Measurements from ENCODE around the gene NOX5. TPM values are rescaled to one million over a fixed set of nuclear protein-coding genes. Genes with fewer than 3 reads are reported as not detected.
A peak's percentile ranks its signal among the peaks of the same experiment; 100 is the strongest.

Gene NOX5
- total RNA-seq, 1 donor from 2014 or later = 0.55 TPM

GRCh38 chr15:69081310-69082004 is 67.0 kb downstream of the NOX5 start:
- DNase-seq (ENCODE audit: low read depth) = no peak

- DNase-seq (ENCODE audit: low read depth) = no peak
These were observed 67.6 kb downstream of the NOX5 start for GRCh38 chr15:69082021-69082502.

GRCh38 chr15:69082554-69082953 is 68.1 kb downstream of the NOX5 start:
- DNase-seq (ENCODE audit: low read depth) = no peak

GRCh38 chr15:69084404-69085030 is 70.0 kb downstream of the NOX5 start:
- DNase-seq (ENCODE audit: low read depth) = no peak

DNA sequence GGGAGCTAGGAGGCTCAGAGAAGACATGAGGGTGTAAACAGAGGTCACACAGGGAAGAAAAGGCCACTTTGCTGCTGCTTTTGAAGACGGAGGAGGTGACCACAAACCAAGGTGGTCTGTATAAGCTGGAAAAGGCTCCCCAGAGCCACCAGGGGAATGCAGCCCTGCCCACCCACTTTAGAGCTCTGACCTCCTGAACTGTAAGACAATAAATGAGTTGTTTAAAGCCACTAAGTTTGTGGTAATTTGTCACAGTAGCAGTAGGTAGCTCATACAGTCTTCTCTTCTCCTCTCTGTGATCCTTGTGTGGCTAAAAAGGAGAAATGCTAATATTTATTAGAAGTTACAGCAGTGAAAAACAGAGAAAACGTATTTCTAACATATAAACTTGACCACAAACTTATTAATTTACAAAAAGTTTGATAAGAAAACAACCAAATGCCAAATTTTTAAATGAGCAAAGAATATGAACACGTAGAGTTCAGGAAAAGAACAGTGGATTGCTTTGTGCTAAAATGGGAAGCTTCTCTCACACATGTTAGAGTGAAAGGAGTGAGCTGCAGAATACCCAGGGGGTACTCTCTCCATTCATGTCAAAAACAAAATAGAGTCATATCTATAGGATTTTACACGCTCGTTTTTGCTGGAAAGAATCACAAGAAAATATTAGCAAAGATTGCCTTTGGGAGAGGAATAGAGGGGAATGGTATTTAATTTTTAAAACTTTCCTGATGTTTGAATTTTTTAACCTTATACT is 71.0 kb downstream of the NOX5 start:
- no peak for DNase-seq (ENCODE audit: low read depth)

DNA sequence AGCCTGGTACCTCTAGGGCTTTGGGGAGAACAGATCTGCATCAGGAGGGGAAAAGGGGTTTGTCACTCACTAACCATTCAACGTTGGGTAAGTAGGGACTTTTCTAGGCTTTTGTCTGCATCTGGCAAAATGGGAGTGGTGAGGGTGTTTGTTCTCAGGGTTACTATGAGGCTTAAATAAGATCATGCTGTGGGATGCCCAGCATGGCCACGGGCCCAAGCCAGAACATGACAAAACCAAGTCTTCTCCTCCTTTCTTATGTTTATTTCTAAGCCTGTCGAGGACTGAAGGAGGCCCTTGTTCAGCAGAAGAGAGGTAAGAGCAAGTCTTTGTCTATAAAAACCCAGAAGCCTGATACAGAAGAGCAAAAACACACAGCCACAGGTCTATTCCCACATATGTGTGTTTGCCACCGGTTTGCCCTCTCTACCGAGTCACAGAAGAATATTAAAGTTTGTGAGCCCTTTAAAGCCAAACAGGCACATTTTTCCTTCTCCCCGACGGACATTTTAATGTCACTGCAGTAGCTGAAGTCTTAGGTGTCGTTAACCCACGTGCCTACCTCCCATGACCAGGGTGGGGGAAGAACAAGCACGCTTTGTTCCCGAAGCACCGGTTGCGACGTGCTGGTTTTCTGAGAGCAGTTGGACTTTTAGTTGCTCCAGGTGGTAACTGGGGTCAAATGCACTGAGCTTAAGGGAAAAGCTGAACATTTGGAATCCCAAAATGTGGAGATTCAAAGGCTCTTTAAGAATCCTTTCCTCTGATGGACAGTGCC is 72.1 kb downstream of the NOX5 start:
- DNase-seq (ENCODE audit: low read depth) = no peak

- no peak for DNase-seq (ENCODE audit: low read depth)
These were observed 73.0 kb downstream of the NOX5 start for GRCh38 chr15:69087366-69087976.

GRCh38 chr15:69088300-69088965 is 73.9 kb downstream of the NOX5 start:
- DNase-seq (ENCODE audit: low read depth) = peak; percentile 34

- DNase-seq (ENCODE audit: low read depth) = no peak
These were observed 74.8 kb downstream of the NOX5 start for GRCh38 chr15:69089258-69089657.

DNA sequence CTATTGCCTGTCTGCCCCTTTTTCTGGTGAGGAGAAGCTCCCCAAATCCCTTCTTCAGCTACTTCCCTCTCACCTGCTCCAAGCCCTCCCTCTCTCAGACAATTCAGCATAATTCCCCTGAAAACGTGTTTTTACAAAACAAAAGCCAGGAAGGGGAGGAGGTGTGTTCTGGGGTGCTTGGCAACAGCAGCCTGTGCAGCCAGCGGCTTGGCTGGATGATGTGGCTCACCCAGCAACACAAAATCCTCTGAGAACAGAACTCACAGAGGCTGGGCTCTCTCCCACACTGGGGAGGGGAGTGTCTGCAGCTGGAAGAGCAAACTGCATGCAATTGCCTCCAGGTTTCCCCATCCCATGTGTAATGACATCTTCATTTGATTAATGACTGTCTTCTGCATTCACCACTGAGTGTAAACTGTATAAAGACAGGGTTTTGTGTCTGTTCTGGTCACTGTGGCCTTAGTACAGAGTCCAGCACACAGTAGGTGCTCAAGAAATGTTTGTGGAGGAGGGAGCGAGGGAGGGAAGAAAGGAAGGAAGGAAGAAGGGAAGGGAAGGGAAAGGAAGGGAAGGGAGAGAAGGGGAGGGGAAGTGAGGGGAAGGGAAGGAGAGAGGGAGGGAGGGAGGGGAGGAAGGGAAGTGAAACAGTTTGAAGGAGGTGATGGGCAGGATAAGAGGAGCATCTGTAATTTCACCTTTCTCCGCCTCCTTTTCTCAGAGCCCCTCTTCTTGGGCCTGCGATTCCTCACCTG is 75.9 kb downstream of the NOX5 start:
- no peak for DNase-seq (ENCODE audit: low read depth)

- DNase-seq (ENCODE audit: low read depth) = no peak
These were observed 77.2 kb downstream of the NOX5 start for GRCh38 chr15:69091654-69092053.

GRCh38 chr15:69092159-69092558 is 77.7 kb downstream of the NOX5 start:
- DNase-seq (ENCODE audit: low read depth) = peak; percentile 90

GRCh38 chr15:69093127-69093526 is 78.6 kb downstream of the NOX5 start:
- DNase-seq (ENCODE audit: low read depth) = no peak

DNA sequence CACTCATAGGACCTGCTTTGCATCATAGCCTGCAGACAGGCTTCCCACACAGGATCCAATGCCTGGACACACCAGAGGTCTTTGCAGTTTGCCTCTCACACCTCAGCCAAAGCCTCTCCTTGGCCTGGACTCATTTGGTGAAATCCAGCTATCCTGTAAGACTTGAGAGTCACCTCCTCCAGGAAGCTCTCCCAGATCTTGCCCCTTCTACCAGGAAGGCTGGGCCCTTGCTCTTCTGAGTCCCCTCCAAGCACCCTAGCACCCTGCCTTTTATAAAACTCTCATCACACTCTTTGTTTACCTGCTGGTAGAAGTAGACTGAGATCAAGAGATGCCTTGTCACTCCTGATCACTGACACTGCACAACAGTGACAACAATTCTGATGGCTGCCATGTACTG is 79.1 kb downstream of the NOX5 start:
- no peak for DNase-seq (ENCODE audit: low read depth)

- no peak for DNase-seq (ENCODE audit: low read depth)
These were observed 79.8 kb downstream of the NOX5 start for GRCh38 chr15:69094124-69094921.

- DNase-seq (ENCODE audit: low read depth) = no peak
These were observed 80.8 kb downstream of the NOX5 start for GRCh38 chr15:69095274-69095673.

GRCh38 chr15:69096196-69096595 is 81.7 kb downstream of the NOX5 start:
- DNase-seq (ENCODE audit: low read depth) = no peak

DNA sequence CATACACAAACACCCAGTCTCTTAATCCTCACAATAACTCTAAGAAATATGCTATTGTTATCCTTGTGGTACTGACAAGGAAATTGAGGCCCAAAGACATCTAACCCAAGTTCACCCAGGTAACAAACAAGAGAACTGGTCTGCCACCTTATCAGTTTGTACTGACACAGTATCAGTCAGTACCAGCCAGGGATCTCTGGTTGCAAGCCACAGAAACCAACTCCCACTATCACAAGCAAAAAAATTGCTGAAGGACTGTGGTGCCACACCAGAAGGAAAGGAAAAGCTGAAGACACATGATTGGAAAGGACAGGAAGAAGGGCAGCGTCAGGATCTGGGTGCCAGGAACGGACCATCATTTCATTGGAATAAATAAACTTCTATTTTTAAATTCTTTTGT is 82.1 kb downstream of the NOX5 start:
- no peak for DNase-seq (ENCODE audit: low read depth)

DNA sequence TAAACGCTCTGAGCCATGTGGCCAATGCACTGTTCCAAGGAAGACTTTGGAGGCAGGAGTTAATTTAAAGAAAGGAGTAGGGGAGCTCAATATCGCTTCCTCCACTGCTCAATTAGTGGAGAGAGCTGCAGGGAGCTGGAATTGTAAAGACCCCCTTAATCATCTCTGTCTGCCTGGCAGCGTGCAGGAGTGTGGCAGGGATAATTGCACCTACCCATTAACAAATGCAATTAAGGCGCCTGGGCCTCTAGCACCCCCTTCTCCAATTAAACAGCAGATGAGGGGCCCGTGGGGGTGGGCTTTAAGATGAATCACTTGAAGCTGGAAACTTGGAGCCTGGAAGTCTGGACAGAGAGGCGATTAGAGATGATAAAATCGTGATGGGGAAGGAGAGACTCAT is 84.3 kb downstream of the NOX5 start:
- no peak for DNase-seq (ENCODE audit: low read depth)
